ENCODE measurements around the gene HSPA6. TPM values are rescaled to one million over a fixed set of nuclear protein-coding genes. Genes with fewer than 3 reads are reported as not detected.
"Not testable (repeated sequence)": the region's sequence is repeated elsewhere in the genome, so short reads cannot be mapped to it uniquely, and the experiment has no call there.

HSPA6 gene
- total RNA-seq, 1 donor from 2014 or later: 0.68 TPM

DNA sequence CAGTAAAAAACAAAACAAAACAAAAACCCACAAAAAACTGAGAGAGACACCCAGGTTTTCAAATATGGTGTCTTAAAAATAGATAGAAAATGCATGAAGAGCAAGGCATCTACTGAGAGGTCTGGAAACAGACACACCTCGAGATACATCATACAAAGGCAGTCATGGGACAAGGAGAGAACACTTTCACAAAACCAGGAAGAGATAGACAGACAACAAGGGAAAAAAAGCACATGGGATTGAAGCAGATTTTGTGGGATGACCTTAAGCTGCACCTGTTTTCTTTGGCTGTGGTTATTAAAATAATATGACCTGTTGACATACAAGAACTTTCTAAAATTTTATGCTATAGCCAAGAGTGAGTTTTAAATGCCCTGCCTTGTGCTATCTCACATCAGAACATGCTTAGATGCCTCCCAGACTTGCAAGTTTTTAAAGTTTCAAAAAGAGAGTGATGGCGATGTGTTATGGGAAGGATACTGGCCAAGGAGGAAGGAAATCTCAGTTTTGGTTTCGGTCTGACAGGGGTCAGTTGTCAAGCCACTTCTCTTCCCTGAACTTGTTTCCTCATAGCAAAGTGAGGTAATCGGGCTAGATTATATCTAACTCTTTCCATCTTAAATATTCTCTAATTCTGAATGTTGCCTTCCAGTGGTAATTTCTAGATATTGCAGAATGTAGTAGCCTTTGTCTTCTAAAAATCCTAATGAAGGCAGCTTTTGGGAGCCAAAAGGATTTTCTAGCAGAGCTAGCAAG is 36.8 kb downstream of the HSPA6 start:
- FAIRE-seq: not testable (repeated sequence)

GRCh38 chr1:161562441-161562840 is 38.1 kb downstream of the HSPA6 start:
- DNase-seq (ENCODE audit: low read depth); H3K4me2 ChIP-seq (ENCODE audit: low read length); FAIRE-seq; H3K9ac ChIP-seq (ENCODE audit: low read length); H3K4me3 Mint-ChIP-seq (ENCODE audit: unreplicated experiment); H3K27me3 Mint-ChIP-seq (ENCODE audit: low read depth, unreplicated experiment); H3K27ac Mint-ChIP-seq (ENCODE audit: unreplicated experiment); H3K4me3 ChIP-seq (ENCODE audit: insufficient read depth, low read depth, low read length); H3K79me2 ChIP-seq (ENCODE audit: insufficient read depth, low read length); H3K36me3 ChIP-seq (ENCODE audit: insufficient read depth, low read length); H3K27me3 ChIP-seq (ENCODE audit: insufficient read depth, low read length); H3K27ac ChIP-seq (ENCODE audit: low read depth, low read length); H3K36me3 Mint-ChIP-seq (ENCODE audit: low read depth, unreplicated experiment); H2AFZ ChIP-seq (ENCODE audit: low read depth, low read length); H3K9me3 ChIP-seq (ENCODE audit: insufficient read depth, low read depth, low read length); H3K9me3 Mint-ChIP-seq (ENCODE audit: unreplicated experiment); H3K4me1 Mint-ChIP-seq (ENCODE audit: low read depth, unreplicated experiment); H4K20me1 ChIP-seq (ENCODE audit: insufficient read depth, low read length); H3K4me1 ChIP-seq (ENCODE audit: insufficient read depth, low read length): not testable (repeated sequence)

More for the DNA sequence above, 36.8 kb downstream of the HSPA6 start:
- H3K27ac Mint-ChIP-seq (ENCODE audit: unreplicated experiment); H3K27ac ChIP-seq (ENCODE audit: low read depth, low read length); H2AFZ ChIP-seq (ENCODE audit: low read depth, low read length); H3K27me3 ChIP-seq (ENCODE audit: insufficient read depth, low read length); DNase-seq (ENCODE audit: low read depth); H3K36me3 Mint-ChIP-seq (ENCODE audit: low read depth, unreplicated experiment); H3K4me1 Mint-ChIP-seq (ENCODE audit: low read depth, unreplicated experiment); H3K4me3 ChIP-seq (ENCODE audit: insufficient read depth, low read depth, low read length); H4K20me1 ChIP-seq (ENCODE audit: insufficient read depth, low read length); H3K36me3 ChIP-seq (ENCODE audit: insufficient read depth, low read length); H3K4me3 Mint-ChIP-seq (ENCODE audit: unreplicated experiment); H3K4me1 ChIP-seq (ENCODE audit: insufficient read depth, low read length); H3K9me3 Mint-ChIP-seq (ENCODE audit: unreplicated experiment); H3K79me2 ChIP-seq (ENCODE audit: insufficient read depth, low read length); H3K27me3 Mint-ChIP-seq (ENCODE audit: low read depth, unreplicated experiment); H3K9me3 ChIP-seq (ENCODE audit: insufficient read depth, low read depth, low read length); H3K4me2 ChIP-seq (ENCODE audit: low read length); H3K9ac ChIP-seq (ENCODE audit: low read length): not testable (repeated sequence)

DNA sequence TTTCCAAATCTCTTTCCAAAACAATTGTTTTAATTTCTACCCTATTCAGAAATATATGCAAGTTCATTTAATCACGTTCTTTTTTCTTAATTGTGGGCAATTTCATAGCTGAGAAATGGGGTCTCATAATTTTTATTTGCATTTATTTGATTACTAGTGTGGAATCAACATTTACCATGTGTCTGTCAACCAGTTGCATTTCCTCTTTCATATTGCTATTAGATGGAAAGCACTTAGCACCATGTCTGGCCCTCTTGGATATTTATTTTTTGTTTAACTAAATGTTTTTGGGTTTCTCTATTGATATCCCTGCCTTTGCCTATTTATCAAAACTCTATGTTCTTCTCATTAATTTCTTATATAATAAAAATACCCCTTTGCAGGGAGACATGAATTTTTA is 39.2 kb downstream of the HSPA6 start:
- not testable (repeated sequence) for H3K27ac ChIP-seq (ENCODE audit: low read depth, low read length); H3K4me1 ChIP-seq (ENCODE audit: insufficient read depth, low read length); DNase-seq (ENCODE audit: low read depth); H2AFZ ChIP-seq (ENCODE audit: low read depth, low read length); H3K36me3 Mint-ChIP-seq (ENCODE audit: low read depth, unreplicated experiment); H3K36me3 ChIP-seq (ENCODE audit: insufficient read depth, low read length); H3K4me3 ChIP-seq (ENCODE audit: insufficient read depth, low read depth, low read length); H3K79me2 ChIP-seq (ENCODE audit: insufficient read depth, low read length); H4K20me1 ChIP-seq (ENCODE audit: insufficient read depth, low read length); H3K9ac ChIP-seq (ENCODE audit: low read length); H3K9me3 Mint-ChIP-seq (ENCODE audit: unreplicated experiment); H3K4me3 Mint-ChIP-seq (ENCODE audit: unreplicated experiment); H3K27ac Mint-ChIP-seq (ENCODE audit: unreplicated experiment); H3K9me3 ChIP-seq (ENCODE audit: insufficient read depth, low read depth, low read length); FAIRE-seq; H3K4me2 ChIP-seq (ENCODE audit: low read length); H3K4me1 Mint-ChIP-seq (ENCODE audit: low read depth, unreplicated experiment); H3K27me3 Mint-ChIP-seq (ENCODE audit: low read depth, unreplicated experiment); H3K27me3 ChIP-seq (ENCODE audit: insufficient read depth, low read length)

DNA sequence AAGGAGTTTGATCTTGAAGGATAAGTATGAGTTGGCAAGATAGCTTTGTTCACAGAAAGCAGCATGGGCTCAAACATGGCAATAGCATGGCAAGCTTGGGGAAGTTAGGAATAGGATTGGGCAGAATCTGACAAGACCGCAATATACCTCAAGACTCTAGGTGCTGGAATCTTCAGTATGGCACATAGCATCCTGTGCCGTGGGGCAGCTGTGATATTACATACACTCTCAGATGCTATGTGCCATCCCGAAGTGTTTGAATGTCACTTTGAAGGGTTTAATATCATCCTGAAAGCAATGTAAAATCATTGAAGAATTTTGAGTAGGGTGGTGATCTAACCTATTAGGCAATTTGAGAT is 42.2 kb downstream of the HSPA6 start:
- H3K36me3 Mint-ChIP-seq (ENCODE audit: low read depth, unreplicated experiment); H3K9me3 ChIP-seq (ENCODE audit: insufficient read depth, low read depth, low read length); H3K27ac ChIP-seq (ENCODE audit: low read depth, low read length); H3K9me3 Mint-ChIP-seq (ENCODE audit: unreplicated experiment); H3K27ac Mint-ChIP-seq (ENCODE audit: unreplicated experiment); FAIRE-seq; H3K27me3 Mint-ChIP-seq (ENCODE audit: low read depth, unreplicated experiment); H3K4me3 ChIP-seq (ENCODE audit: insufficient read depth, low read depth, low read length); H3K4me3 Mint-ChIP-seq (ENCODE audit: unreplicated experiment); DNase-seq (ENCODE audit: low read depth); H3K27me3 ChIP-seq (ENCODE audit: insufficient read depth, low read length); H4K20me1 ChIP-seq (ENCODE audit: insufficient read depth, low read length); H3K36me3 ChIP-seq (ENCODE audit: insufficient read depth, low read length); H2AFZ ChIP-seq (ENCODE audit: low read depth, low read length); H3K9ac ChIP-seq (ENCODE audit: low read length); H3K4me1 ChIP-seq (ENCODE audit: insufficient read depth, low read length); H3K79me2 ChIP-seq (ENCODE audit: insufficient read depth, low read length); H3K4me1 Mint-ChIP-seq (ENCODE audit: low read depth, unreplicated experiment); H3K4me2 ChIP-seq (ENCODE audit: low read length): not testable (repeated sequence)

GRCh38 chr1:161571703-161572102 is 47.4 kb downstream of the HSPA6 start:
- H3K4me1 ChIP-seq (ENCODE audit: insufficient read depth, low read length); DNase-seq (ENCODE audit: low read depth); H3K4me1 Mint-ChIP-seq (ENCODE audit: low read depth, unreplicated experiment); H3K4me2 ChIP-seq (ENCODE audit: low read length); H4K20me1 ChIP-seq (ENCODE audit: insufficient read depth, low read length); H3K9me3 ChIP-seq (ENCODE audit: insufficient read depth, low read depth, low read length); FAIRE-seq; H2AFZ ChIP-seq (ENCODE audit: low read depth, low read length); H3K36me3 ChIP-seq (ENCODE audit: insufficient read depth, low read length); H3K79me2 ChIP-seq (ENCODE audit: insufficient read depth, low read length); H3K27ac ChIP-seq (ENCODE audit: low read depth, low read length); H3K9ac ChIP-seq (ENCODE audit: low read length); H3K27me3 ChIP-seq (ENCODE audit: insufficient read depth, low read length); H3K4me3 ChIP-seq (ENCODE audit: insufficient read depth, low read depth, low read length); H3K4me3 Mint-ChIP-seq (ENCODE audit: unreplicated experiment); H3K27me3 Mint-ChIP-seq (ENCODE audit: low read depth, unreplicated experiment); H3K36me3 Mint-ChIP-seq (ENCODE audit: low read depth, unreplicated experiment); H3K27ac Mint-ChIP-seq (ENCODE audit: unreplicated experiment); H3K9me3 Mint-ChIP-seq (ENCODE audit: unreplicated experiment): not testable (repeated sequence)

Measured in astrocyte (in vitro differentiated cells and primary cell).